ENCODE results near the gene UBASH3B. TPM values are rescaled to one million over a fixed set of nuclear protein-coding genes. Genes with fewer than 3 reads are reported as not detected.

The UBASH3B gene
- polyA plus RNA-seq, 1 experiment: 19.1 TPM

GRCh38 chr11:122807731-122808477 is 152.4 kb downstream of the UBASH3B start:
- Histone ChIP-seq H3K9me3 (ENCODE audit: control insufficient read depth, insufficient read depth, low read length) (no peaks in the 10 kb centered on the region), H3K27ac (ENCODE audit: low read depth, low read length) (peak overlapping the region; percentile 76), H3K4me3 (ENCODE audit: low read depth, low read length) (no peak overlapping the region), H3K27me3 (ENCODE audit: control insufficient read depth, insufficient read depth, low read length) (no peaks in the 10 kb centered on the region)
- DNase-seq (ENCODE audit: low read depth, low spot score): no peak
- ChIA-PET CTCF (interaction anchor here (0.6 to 3.3 kb wide), 10 partner anchors 11 to 247 kb away, joined by 3 to 23 read pairs (median 10); no protein-coding TSS in a partner anchor), POLR2A (interaction anchor here (0.5 kb wide), 1 partner anchor 196 kb away, joined by 3 read pairs; no protein-coding TSS in a partner anchor)
- no peak for TF ChIP-seq CTCF (IDR thresholded peaks at IDR 0.05; ENCODE audit: low read depth, low read length)

- ChIA-PET POLR2A (interaction anchor here (0.5 kb wide), 1 partner anchor 197 kb away, joined by 3 read pairs; no protein-coding TSS in a partner anchor), CTCF (interaction anchor here (1.2 to 3.3 kb wide), 8 partner anchors 12 to 214 kb away, joined by 3 to 23 read pairs (median 10); no protein-coding TSS in a partner anchor)
- no peaks in the 10 kb centered on the region for H3K27me3 ChIP-seq (ENCODE audit: control insufficient read depth, insufficient read depth, low read length)
- TF ChIP-seq CTCF (IDR thresholded peaks at IDR 0.05; ENCODE audit: low read depth, low read length): no peak
- H3K27ac ChIP-seq (ENCODE audit: low read depth, low read length): peak overlapping the region; percentile 76
- DNase-seq (ENCODE audit: low read depth, low spot score): no peak
- no peaks in the 10 kb centered on the region for H3K9me3 ChIP-seq (ENCODE audit: control insufficient read depth, insufficient read depth, low read length)
- H3K4me3 ChIP-seq (ENCODE audit: low read depth, low read length): no peak overlapping the region
These were observed 153.0 kb downstream of the UBASH3B start for GRCh38 chr11:122808478-122808869.

GRCh38 chr11:122809866-122810265 is 154.3 kb downstream of the UBASH3B start:
- ChIA-PET POLR2A (interaction anchor here (0.6 kb wide), 1 partner anchor 207 kb away, joined by 5 read pairs; no protein-coding TSS in a partner anchor), CTCF (interaction anchor here (1.1 to 2.7 kb wide), 4 partner anchors 44 to 213 kb away, joined by 3 to 14 read pairs (median 8); no protein-coding TSS in a partner anchor)
- no peak for TF ChIP-seq CTCF (IDR thresholded peaks at IDR 0.05; ENCODE audit: low read depth, low read length)
- Histone ChIP-seq H3K27ac (ENCODE audit: low read depth, low read length) (no peak overlapping the region), H3K9me3 (ENCODE audit: control insufficient read depth, insufficient read depth, low read length) (no peaks in the 10 kb centered on the region), H3K27me3 (ENCODE audit: control insufficient read depth, insufficient read depth, low read length) (no peaks in the 10 kb centered on the region), H3K4me3 (ENCODE audit: low read depth, low read length) (no peak overlapping the region)
- no peak for DNase-seq (ENCODE audit: low read depth, low spot score)

GRCh38 chr11:122811721-122812120 is 156.2 kb downstream of the UBASH3B start:
- no peak for TF ChIP-seq CTCF (IDR thresholded peaks at IDR 0.05; ENCODE audit: low read depth, low read length)
- no peaks in the 10 kb centered on the region for H3K9me3 ChIP-seq (ENCODE audit: control insufficient read depth, insufficient read depth, low read length)
- DNase-seq (ENCODE audit: low read depth, low spot score): no peak
- no peaks in the 10 kb centered on the region for H3K27me3 ChIP-seq (ENCODE audit: control insufficient read depth, insufficient read depth, low read length)
- H3K27ac ChIP-seq (ENCODE audit: low read depth, low read length): no peak overlapping the region
- CTCF ChIA-PET: no interaction called here
- POLR2A ChIA-PET: no interaction called here
- no peak overlapping the region for H3K4me3 ChIP-seq (ENCODE audit: low read depth, low read length)

GRCh38 chr11:122812638-122813037 is 157.1 kb downstream of the UBASH3B start:
- ChIA-PET CTCF (interaction anchor here (0.5 to 3.9 kb wide), 3 partner anchors 16 to 41 kb away, joined by 3 to 15 read pairs (median 7); no protein-coding TSS in a partner anchor), POLR2A (no interaction called here)
- DNase-seq (ENCODE audit: low read depth, low spot score): no peak

More at GRCh38 chr11:122812638-122813037, 157.1 kb downstream of the UBASH3B start:
- H3K27me3 ChIP-seq (ENCODE audit: control insufficient read depth, insufficient read depth, low read length): no peaks in the 10 kb centered on the region
- TF ChIP-seq CTCF (IDR thresholded peaks at IDR 0.05; ENCODE audit: low read depth, low read length): no peak
- no peak overlapping the region for H3K27ac ChIP-seq (ENCODE audit: low read depth, low read length)
- H3K9me3 ChIP-seq (ENCODE audit: control insufficient read depth, insufficient read depth, low read length): no peaks in the 10 kb centered on the region
- H3K4me3 ChIP-seq (ENCODE audit: low read depth, low read length): no peak overlapping the region
